Measurements from ENCODE around the gene NIP7.
A peak's percentile ranks its signal among the peaks of the same experiment; 100 is the strongest.
"Not testable (repeated sequence)": the region's sequence is repeated elsewhere in the genome, so short reads cannot be mapped to it uniquely, and the experiment has no call there.

NIP7 gene

GRCh38 chr16:69345923-69346322, 6.4 kb downstream of the NIP7 start:
- no peak for DNase-seq (ENCODE audit: low read depth)

GRCh38 chr16:69346683-69347082, 7.1 kb downstream of the NIP7 start:
- DNase-seq (ENCODE audit: low read depth), result no peak

- no peak for DNase-seq (ENCODE audit: low read depth)
These were observed 8.7 kb downstream of the NIP7 start for GRCh38 chr16:69348222-69348621.

GRCh38 chr16:69349536-69349935, 10.0 kb downstream of the NIP7 start:
- DNase-seq (ENCODE audit: low read depth), result no peak

- DNase-seq (ENCODE audit: low read depth), result no peak
These were observed 11.1 kb downstream of the NIP7 start for GRCh38 chr16:69350536-69351133.

GRCh38 chr16:69351309-69352027, 11.9 kb downstream of the NIP7 start, which contains the start of gene TMED6:
Gene TMED6, minus strand, starts transcription at chr16:69351786. Its CDS starts 33 bp downstream, at chr16:69351753.
- DNase-seq (ENCODE audit: low read depth), result no peak

- DNase-seq (ENCODE audit: low read depth), result not testable (repeated sequence)
These were observed 20.5 kb downstream of the NIP7 start for GRCh38 chr16:69360070-69360469.

- no peak for DNase-seq (ENCODE audit: low read depth)
These were observed 23.7 kb downstream of the NIP7 start for GRCh38 chr16:69363281-69363717.

- no peak for DNase-seq (ENCODE audit: low read depth)
These were observed 24.5 kb downstream of the NIP7 start for GRCh38 chr16:69364088-69364487.

- DNase-seq (ENCODE audit: low read depth), result peak; percentile 12
These were observed 26.3 kb downstream of the NIP7 start for GRCh38 chr16:69365901-69366300.

GRCh38 chr16:69366431-69366830, 26.9 kb downstream of the NIP7 start:
- DNase-seq (ENCODE audit: low read depth), result no peak

GRCh38 chr16:69367980-69368379, 28.4 kb downstream of the NIP7 start:
- DNase-seq (ENCODE audit: low read depth), result no peak

- DNase-seq (ENCODE audit: low read depth), result no peak
These were observed 29.3 kb downstream of the NIP7 start for GRCh38 chr16:69368866-69369265.

GRCh38 chr16:69371564-69371963, 32.0 kb downstream of the NIP7 start:
- no peak for DNase-seq (ENCODE audit: low read depth)

- DNase-seq (ENCODE audit: low read depth), result no peak
These were observed 33.4 kb downstream of the NIP7 start for GRCh38 chr16:69373019-69373418.

GRCh38 chr16:69376393-69377059, 37.0 kb downstream of the NIP7 start:
- no peak for DNase-seq (ENCODE audit: low read depth)

GRCh38 chr16:69378036-69378435, 38.5 kb downstream of the NIP7 start:
- no peak for DNase-seq (ENCODE audit: low read depth)

- peak; percentile 30 for DNase-seq (ENCODE audit: low read depth)
These were observed 39.2 kb downstream of the NIP7 start for GRCh38 chr16:69378760-69379159.

GRCh38 chr16:69381231-69381630, 41.7 kb downstream of the NIP7 start:
- no peak for DNase-seq (ENCODE audit: low read depth)

GRCh38 chr16:69382421-69382820, 42.8 kb downstream of the NIP7 start:
- DNase-seq (ENCODE audit: low read depth), result no peak

- no peak for DNase-seq (ENCODE audit: low read depth)
These were observed 45.4 kb downstream of the NIP7 start for GRCh38 chr16:69384974-69385373.

- DNase-seq (ENCODE audit: low read depth), result peak; percentile 70
These were observed 47.0 kb downstream of the NIP7 start for GRCh38 chr16:69386596-69386995.

Data from EH (cell line).